SKM-1 (cell line): ENCODE data around the gene FUS.
A peak's percentile ranks its signal among the peaks of the same experiment; 100 is the strongest.
"Not testable (repeated sequence)": the region's sequence is repeated elsewhere in the genome, so short reads cannot be mapped to it uniquely, and the experiment has no call there.

Source experiments
- DNase-seq: peaks from one replicate; lab custom pipeline; 2025; ENCODE audit not compliant: unreplicated experiment; lab: John Stamatoyannopoulos, UW

FUS gene

GRCh38 chr16:31143011-31143693 is 36.8 kb upstream of the FUS start:
- DNase-seq: no peak

- DNase-seq: no peak
These were observed 36.2 kb upstream of the FUS start for GRCh38 chr16:31143694-31144148.

- not testable (repeated sequence) for DNase-seq
These were observed 35.5 kb upstream of the FUS start for GRCh38 chr16:31144418-31144817.

GRCh38 chr16:31145398-31145990 is 34.4 kb upstream of the FUS start:
- no peak for DNase-seq

- no peak for DNase-seq
These were observed 32.4 kb upstream of the FUS start for GRCh38 chr16:31147574-31147973.

- DNase-seq: no peak
These were observed 31.6 kb upstream of the FUS start for GRCh38 chr16:31148281-31148728.

GRCh38 chr16:31148896-31149295 is 31.0 kb upstream of the FUS start:
- DNase-seq: no peak

GRCh38 chr16:31149332-31149731 is 30.6 kb upstream of the FUS start:
- DNase-seq: no peak

GRCh38 chr16:31149894-31150890 is 29.7 kb upstream of the FUS start, which contains the start of gene PRSS36:
TSS of gene PRSS36 (minus strand) at chr16:31150066. CDS start at chr16:31150035, 31 bp downstream.
- DNase-seq: no peak

- DNase-seq: peak; percentile 34
These were observed 29.0 kb upstream of the FUS start for GRCh38 chr16:31150976-31151375.

- DNase-seq: peak; percentile 61
These were observed 22.8 kb upstream of the FUS start for GRCh38 chr16:31157136-31157535.

GRCh38 chr16:31167315-31167714 is 12.6 kb upstream of the FUS start:
- DNase-seq: no peak

- no peak for DNase-seq
These were observed 11.1 kb upstream of the FUS start for GRCh38 chr16:31168848-31169247.

GRCh38 chr16:31170048-31170447 is 9.9 kb upstream of the FUS start:
- DNase-seq: not testable (repeated sequence)

GRCh38 chr16:31177136-31177535 is 2.8 kb upstream of the FUS start:
- peak; percentile 32 for DNase-seq

- DNase-seq: no peak
These were observed 656 bp upstream of the FUS start for GRCh38 chr16:31179219-31179746.

GRCh38 chr16:31181102-31181830 is 1.3 kb downstream of the FUS start:
- DNase-seq: no peak

GRCh38 chr16:31182391-31182790 is 2.5 kb downstream of the FUS start:
- DNase-seq: no peak

- DNase-seq: no peak
These were observed 3.8 kb downstream of the FUS start for GRCh38 chr16:31183432-31184428.
